Stimulated activated naive CD8-positive, alpha-beta T cell treated with anti-CD3 and anti-CD28 coated beads, Interleukin-15, amount 100 ng/mL, for 72 hours (primary cell): ENCODE results near the gene KRT27.
A peak's percentile ranks its signal among the peaks of the same experiment; 100 is the strongest.
"Not testable (repeated sequence)": the region's sequence is repeated elsewhere in the genome, so short reads cannot be mapped to it uniquely, and the experiment has no call there.

Experiments used
- ATAC-seq: fragments of 150-1000 bp; cut with Tn5 transposase; 2 replicates; pipeline ENCODE4 v1.10.0; 2021; ENCODE audit warnings: mild to moderate bottlenecking, moderate library complexity
- DNase-seq, 2 donors: peaks; one replicate each; pipeline ENCODE4 v3.0.0; 2021 to 2022
- H3K27ac Mint-ChIP-seq, 2 donors: one replicate each; pipeline ENCODE4 v1.8.0; 2022; ENCODE audit warnings: mild to moderate bottlenecking in 2 of 2, mixed read lengths in 2 of 2, moderate library complexity in 2 of 2
- H3K27me3 Mint-ChIP-seq: one replicate; pipeline ENCODE4 v1.8.0; 2022; ENCODE audit warnings: mixed read lengths
- H3K4me1 Mint-ChIP-seq: one replicate; pipeline ENCODE4 v1.8.0; 2022; ENCODE audit warnings: mild to moderate bottlenecking, mixed read lengths
- H3K4me3 Mint-ChIP-seq, 2 donors: one replicate each; pipeline ENCODE4 v1.8.0; 2022; ENCODE audit warnings: mild to moderate bottlenecking in 2 of 2, mixed read lengths in 2 of 2, moderate library complexity in 1 of 2
- H3K9me3 Mint-ChIP-seq, 2 donors: one replicate each; pipeline ENCODE4 v1.8.0; 2022; ENCODE audit warnings: mixed read lengths in 2 of 2

Gene KRT27

DNA sequence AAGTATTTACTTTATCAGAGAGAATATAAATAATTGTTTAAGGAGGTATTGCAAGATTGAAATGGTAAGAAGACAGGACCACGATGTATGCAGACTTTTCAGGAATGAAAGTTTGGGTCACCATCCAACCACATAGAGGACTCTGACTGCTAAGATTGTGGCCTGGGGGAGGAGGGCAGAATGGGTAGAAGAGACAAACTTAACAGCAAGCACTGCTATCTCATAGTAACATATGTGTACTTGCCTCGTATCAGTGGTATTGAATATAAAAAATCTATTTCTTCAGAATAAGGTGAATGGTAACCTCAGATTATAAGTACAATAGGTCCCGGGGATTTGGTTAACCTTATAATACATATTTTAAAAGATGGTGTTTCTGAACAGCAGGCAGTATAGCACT lies 34.2 kb upstream of the KRT27 start:
- H3K27me3 Mint-ChIP-seq, result peaks cover 33% of the 10 kb centered on the region
- no peaks in the 10 kb centered on the region for H3K9me3 Mint-ChIP-seq
- no peak overlapping the region for H3K4me3 Mint-ChIP-seq
- no peak for DNase-seq
- peak overlapping the region in 1 of 2 donors; percentile 63 for H3K27ac Mint-ChIP-seq
- peaks cover 21% of the 10 kb centered on the region for H3K4me1 Mint-ChIP-seq
- no peak for ATAC-seq

DNA sequence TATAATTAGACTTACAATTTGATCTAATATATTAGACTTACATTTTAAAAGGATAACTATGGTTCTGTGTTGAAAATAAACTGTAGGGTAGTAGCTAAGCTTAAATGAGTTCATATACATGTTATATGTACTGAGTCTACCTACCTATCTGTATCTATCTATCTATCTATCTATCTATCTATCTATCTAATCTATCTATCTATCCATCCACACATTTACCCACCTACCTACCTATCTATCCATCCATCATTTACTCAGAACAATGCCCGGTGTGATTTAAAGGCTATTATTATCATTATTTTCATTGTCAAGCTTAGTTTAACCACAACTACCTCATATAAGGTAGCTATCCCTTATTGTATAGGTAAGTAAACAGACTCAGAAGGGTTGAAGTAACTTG lies 33.0 kb upstream of the KRT27 start:
- Mint-ChIP-seq H3K27ac (no peak overlapping the region), H3K4me1 (peaks cover 18% of the 10 kb centered on the region), H3K4me3 (no peak overlapping the region), H3K9me3 (no peaks in the 10 kb centered on the region), H3K27me3 (peaks cover 45% of the 10 kb centered on the region)
- DNase-seq, result no peak
- ATAC-seq, result no peak

DNA sequence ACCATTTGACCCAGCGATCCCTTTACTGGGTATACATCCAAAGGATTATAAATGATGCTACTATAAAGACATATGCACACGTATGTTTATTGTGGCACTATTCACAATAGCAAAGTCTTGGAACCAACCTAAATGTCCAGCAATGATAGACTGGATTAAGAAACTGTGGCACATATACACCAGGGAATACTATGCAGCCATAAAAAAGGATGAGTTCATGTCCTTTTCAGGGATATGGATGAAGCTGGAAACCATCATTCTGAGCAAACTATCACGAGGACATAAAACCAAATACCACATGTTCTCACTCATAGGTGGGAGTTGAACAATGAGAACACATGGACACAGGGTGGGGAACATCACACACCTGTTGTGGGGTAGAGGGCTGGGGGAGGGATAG lies 32.3 kb upstream of the KRT27 start:
- peaks cover 11% of the 10 kb centered on the region for H3K4me1 Mint-ChIP-seq
- DNase-seq, H3K27ac Mint-ChIP-seq, H3K4me3 Mint-ChIP-seq, ATAC-seq, H3K9me3 Mint-ChIP-seq: not testable (repeated sequence)
- H3K27me3 Mint-ChIP-seq, result peaks cover 52% of the 10 kb centered on the region

DNA sequence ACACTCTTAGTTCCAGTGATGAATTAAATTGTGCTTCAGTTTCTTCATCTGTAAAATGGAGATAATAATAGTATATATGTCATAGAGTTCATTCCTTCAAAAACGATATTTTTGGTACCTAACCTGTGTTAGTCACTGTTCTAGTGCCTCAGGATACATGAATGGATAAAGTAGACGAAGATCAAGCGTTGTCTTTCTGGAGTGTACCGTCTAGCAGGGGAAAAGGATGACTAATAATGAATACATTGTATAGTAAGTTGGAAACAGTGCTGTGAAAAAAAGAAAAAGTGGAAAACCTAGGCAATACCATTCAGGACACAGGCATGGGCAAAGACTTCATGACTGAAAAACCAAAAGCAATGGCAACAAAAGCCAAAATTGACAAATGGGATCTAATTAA lies 31.5 kb upstream of the KRT27 start:
- H3K9me3 Mint-ChIP-seq, result no peaks in the 10 kb centered on the region
- no peak overlapping the region for H3K4me3 Mint-ChIP-seq
- no peak for DNase-seq
- ATAC-seq, result no peak
- H3K4me1 Mint-ChIP-seq, result peaks cover 7% of the 10 kb centered on the region
- H3K27ac Mint-ChIP-seq, result no peak overlapping the region
- peaks cover 52% of the 10 kb centered on the region for H3K27me3 Mint-ChIP-seq

DNA sequence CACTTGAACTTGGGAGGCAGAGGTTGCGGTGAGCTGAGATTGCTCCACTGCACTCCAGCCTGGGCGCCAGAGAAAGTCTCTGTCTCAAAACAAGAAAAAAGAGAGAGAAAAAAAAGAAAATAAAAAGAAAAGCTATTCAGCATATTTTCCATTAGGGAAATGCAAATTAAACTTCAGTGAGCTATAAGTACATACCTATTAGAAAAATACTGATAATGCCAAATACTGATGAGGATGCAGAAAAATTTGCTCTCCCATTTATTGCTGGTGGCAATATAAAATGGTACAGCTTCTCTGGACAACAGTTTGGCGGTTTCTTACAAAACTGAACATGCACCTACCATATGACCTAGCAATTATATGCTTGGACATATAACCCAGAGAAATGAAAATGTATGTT lies 30.3 kb upstream of the KRT27 start:
- ATAC-seq (no peak), DNase-seq (no peak)
- Mint-ChIP-seq H3K9me3 (no peaks in the 10 kb centered on the region), H3K4me1 (peaks cover 6% of the 10 kb centered on the region), H3K4me3 (no peak overlapping the region), H3K27ac (no peak overlapping the region), H3K27me3 (peaks cover 63% of the 10 kb centered on the region)

DNA sequence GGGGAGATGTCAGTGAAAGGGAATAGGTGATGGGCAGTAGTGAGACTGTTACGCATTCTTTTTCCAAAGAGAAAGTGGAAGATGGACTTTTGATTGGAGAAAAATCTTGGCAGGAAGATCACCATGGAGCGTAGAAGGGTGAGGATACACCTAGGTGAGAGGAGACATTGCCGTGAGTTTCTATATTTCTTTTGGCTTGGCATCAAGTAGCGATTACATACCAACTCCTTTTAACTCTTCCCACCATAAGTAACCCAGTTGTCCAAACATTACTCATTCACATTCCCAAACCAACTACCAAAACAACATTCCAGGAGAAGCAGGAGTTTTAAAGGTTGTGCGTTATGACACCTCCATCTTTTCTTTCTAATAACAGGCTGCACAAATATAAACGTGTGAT lies 28.1 kb upstream of the KRT27 start:
- H3K4me3 Mint-ChIP-seq, result no peak overlapping the region
- H3K4me1 Mint-ChIP-seq, result no peaks in the 10 kb centered on the region

DNA sequence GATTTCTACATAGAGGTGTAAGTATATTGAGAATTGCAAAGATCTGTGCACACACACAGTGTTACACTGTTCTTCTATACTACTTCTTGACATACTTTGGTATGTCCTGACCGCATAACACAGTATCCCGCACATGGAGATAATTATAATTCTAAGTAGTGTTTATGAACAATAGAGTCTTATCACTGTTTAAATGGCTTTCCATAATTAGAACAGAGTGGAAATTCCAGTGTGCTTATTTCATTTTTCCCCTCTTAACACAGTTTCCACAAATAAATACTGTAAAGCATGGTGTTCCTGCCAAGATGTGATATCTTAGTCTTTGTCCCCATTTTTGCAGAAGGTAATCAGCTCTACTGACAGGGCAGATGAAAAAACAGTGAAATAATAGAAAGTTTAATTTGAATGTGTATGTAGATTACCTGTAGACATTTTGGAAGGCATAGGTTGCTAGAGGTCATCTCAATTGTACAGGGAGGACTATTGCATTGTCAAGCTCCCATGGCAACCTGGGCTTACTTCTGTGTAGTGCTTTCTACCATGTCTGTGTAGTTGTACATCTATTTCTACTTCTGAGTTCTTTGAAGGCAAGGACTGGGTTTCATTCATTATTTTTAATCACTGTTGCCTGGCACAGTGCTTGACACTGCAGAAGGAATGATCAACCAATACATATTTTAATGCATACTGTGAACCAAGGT lies 27.5 kb upstream of the KRT27 start:
- no peak overlapping the region for H3K27ac Mint-ChIP-seq
- H3K27me3 Mint-ChIP-seq, result peaks cover 80% of the 10 kb centered on the region
- no peak overlapping the region for H3K4me3 Mint-ChIP-seq
- DNase-seq, result no peak
- no peaks in the 10 kb centered on the region for H3K4me1 Mint-ChIP-seq
- ATAC-seq, result no peak
- H3K9me3 Mint-ChIP-seq, result no peaks in the 10 kb centered on the region

More for the DNA sequence above, 28.1 kb upstream of the KRT27 start:
- Mint-ChIP-seq H3K9me3 (no peaks in the 10 kb centered on the region), H3K27me3 (peaks cover 79% of the 10 kb centered on the region), H3K27ac (no peak overlapping the region)
- DNase-seq (no peak), ATAC-seq (no peak)

DNA sequence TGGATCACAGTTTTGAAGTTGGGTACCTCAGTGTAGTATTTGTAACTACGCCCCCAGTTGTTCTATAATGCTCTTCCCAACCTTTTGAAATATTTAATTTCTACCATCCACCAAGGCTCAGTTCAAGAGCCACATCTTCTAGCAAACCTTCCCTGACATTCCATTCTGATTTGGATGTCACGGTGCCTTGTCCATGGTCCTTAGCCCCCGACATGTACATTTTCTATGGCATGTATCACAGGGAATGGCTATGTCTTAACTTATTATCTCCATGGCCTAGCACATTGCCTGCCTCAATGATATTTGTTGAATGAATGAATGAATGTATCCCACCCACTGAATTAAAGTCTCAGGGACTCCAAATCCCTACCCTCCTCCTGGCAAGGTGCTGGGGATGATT lies 23.8 kb upstream of the KRT27 start:
- no peak for DNase-seq
- no peak overlapping the region for H3K4me3 Mint-ChIP-seq
- H3K4me1 Mint-ChIP-seq, result no peaks in the 10 kb centered on the region
- peaks cover 52% of the 10 kb centered on the region for H3K27me3 Mint-ChIP-seq
- no peaks in the 10 kb centered on the region for H3K9me3 Mint-ChIP-seq
- H3K27ac Mint-ChIP-seq, result no peak overlapping the region
- no peak for ATAC-seq

DNA sequence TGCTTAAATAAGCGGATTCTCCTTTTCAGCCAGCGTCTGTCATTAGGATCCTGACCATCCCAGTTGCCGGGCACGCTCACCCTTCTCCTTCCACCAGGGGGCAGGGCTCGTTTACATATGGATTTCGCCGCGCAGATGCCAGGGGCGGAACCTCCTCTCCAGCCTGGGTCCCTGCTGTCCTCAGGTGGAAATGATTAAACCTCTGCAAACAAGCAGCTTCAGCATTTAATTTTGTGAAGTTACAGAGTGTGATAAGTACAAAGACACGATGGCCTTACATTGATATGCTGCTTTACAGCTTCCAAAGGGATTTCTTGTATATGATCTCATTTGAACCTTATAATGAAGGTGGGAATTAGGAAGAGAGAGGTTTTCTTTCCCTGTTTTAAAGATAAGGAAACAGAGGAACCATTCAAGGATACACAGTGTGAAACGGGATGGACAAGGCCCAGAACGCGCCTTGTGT lies 21.3 kb upstream of the KRT27 start:
- H3K4me1 Mint-ChIP-seq, result no peaks in the 10 kb centered on the region
- H3K27ac Mint-ChIP-seq, result no peak overlapping the region
- H3K27me3 Mint-ChIP-seq, result peaks cover 37% of the 10 kb centered on the region
- no peak overlapping the region for H3K4me3 Mint-ChIP-seq
- DNase-seq, result peak; percentile 71 to 78
- no peaks in the 10 kb centered on the region for H3K9me3 Mint-ChIP-seq
- ATAC-seq, result peak; percentile 92

DNA sequence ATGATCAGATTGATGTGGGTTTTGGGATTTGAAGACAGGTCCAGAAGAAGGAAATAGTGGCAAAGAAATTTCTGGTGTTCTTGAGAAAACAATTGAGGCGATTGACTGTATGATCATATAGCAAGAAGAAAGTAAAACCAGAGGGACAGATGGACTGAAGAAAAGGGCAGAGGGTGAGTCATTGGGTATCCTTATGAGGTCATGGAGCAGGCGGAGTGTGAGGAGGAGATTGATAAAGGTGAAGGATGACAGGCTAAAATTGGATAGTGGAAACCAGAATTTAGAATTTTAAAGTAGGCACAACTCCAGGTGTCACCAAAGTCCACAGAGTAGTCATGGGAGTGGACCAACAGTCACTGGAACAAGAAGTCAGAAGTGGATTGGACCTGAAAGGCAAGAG lies 18.8 kb upstream of the KRT27 start:
- DNase-seq (no peak), ATAC-seq (no peak)
- Mint-ChIP-seq H3K27me3 (peaks cover 20% of the 10 kb centered on the region), H3K4me3 (no peak overlapping the region), H3K27ac (no peak overlapping the region), H3K4me1 (no peaks in the 10 kb centered on the region), H3K9me3 (no peaks in the 10 kb centered on the region)

DNA sequence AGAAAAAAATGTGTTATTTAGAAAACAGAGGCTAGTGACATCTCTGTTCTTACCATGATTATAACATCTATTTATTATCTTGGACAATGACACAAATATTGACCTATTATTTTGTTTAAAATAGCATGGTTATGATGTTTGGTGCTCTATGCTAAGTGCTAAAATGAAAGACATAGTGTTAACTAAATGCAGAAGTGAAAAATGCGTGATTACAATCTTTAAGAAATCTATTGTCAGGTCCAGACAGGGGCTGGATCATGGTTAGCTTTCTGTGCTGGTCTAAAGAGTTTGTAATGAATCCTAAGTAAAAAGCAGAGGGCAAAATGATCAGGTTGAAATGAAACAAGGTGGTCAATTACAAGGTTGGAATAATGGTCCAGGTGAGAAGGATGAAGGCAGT lies 18.0 kb upstream of the KRT27 start:
- H3K27ac Mint-ChIP-seq, result no peak overlapping the region
- H3K9me3 Mint-ChIP-seq, result no peaks in the 10 kb centered on the region
- ATAC-seq (no peak), DNase-seq (no peak)
- no peak overlapping the region for H3K4me3 Mint-ChIP-seq
- peaks cover 26% of the 10 kb centered on the region for H3K27me3 Mint-ChIP-seq
- H3K4me1 Mint-ChIP-seq, result no peaks in the 10 kb centered on the region

DNA sequence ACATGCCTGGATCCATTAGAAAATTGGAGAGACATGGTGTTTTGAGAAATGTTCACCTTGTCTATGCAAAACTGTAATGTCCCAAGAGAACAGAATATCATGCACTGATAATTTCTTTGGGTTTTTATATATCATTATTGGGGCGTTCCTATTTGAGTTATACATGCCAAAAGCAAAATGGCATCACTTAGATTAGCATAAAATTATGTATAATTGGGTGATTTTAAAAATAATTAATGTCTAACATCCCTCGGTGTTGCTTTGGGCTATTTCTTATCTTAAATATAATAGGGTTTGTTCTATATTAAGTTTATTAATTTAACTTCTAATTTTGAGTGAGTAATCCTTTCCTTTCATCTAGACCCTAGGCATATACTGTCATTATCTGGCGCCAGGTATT lies 17.5 kb upstream of the KRT27 start, which contains the start of gene KRT28:
KRT28 (minus strand) TSS at position 101 of the 400 bp plus-strand sequence; CDS start at position 35, 66 bp downstream.
- Mint-ChIP-seq H3K4me1 (no peaks in the 10 kb centered on the region), H3K27me3 (peaks cover 27% of the 10 kb centered on the region), H3K9me3 (no peaks in the 10 kb centered on the region), H3K4me3 (no peak within 1 kb of the TSS), H3K27ac (no peak within 1 kb of the TSS)
- ATAC-seq (no peak), DNase-seq (no peak)

DNA sequence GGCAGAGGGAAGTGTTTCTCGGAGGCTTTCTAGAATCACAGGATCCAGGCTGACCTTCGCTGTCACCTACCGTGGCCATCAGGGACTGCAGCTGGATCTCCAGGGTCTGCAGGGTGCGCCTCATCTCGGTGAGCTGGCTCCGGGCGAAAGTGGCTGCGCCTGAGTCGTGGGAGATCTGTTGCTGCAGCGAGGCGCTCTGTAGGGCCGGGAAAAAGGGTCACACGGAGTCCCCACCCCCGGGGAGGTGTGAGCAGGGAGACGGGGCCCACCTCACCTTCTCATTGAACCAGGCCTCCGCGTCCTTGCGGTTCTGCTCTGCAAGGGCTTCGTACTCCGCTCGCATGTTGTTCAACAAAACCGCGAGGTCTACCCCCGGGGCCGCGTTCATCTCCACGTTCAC lies 14.5 kb upstream of the KRT27 start:
- Mint-ChIP-seq H3K27me3 (peaks cover 33% of the 10 kb centered on the region), H3K27ac (no peak overlapping the region), H3K4me3 (no peak overlapping the region), H3K9me3 (no peaks in the 10 kb centered on the region), H3K4me1 (no peaks in the 10 kb centered on the region)
- ATAC-seq (no peak), DNase-seq (no peak)

DNA sequence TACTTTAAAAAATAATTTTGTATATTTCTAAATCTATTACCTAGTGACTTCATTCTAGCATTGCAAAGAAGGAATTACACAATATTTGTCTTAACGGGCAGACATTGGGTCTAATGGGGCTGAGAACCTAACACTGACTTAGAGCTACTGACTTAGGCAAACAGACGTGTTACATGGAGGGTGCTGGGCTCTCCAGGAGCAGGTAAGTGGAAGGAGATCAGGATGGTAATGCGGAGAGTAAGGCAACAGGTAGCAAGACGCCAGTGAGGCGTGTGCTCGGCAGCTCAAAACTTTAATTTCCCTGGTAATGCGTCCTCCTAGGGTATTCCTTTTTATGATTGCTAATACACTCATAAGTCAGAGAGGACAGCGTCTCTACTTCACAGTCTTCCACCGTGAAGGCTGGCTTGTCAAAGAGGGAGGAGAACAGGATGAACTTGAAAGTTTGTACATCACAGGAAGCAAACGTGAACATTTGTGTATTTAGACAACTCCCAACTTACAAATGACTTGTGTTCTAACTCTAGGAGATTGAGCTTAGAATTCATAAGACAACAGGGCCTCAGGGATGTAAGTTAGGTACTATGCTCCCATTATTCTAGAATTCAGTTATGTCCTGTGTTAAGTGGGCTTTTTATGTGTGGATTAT lies 12.8 kb upstream of the KRT27 start:
- Mint-ChIP-seq H3K27me3 (peaks cover 33% of the 10 kb centered on the region), H3K4me3 (no peak overlapping the region), H3K9me3 (no peaks in the 10 kb centered on the region), H3K4me1 (no peaks in the 10 kb centered on the region), H3K27ac (peak overlapping the region in 1 of 2 donors; percentile 79)
- no peak for DNase-seq
- ATAC-seq, result no peak

DNA sequence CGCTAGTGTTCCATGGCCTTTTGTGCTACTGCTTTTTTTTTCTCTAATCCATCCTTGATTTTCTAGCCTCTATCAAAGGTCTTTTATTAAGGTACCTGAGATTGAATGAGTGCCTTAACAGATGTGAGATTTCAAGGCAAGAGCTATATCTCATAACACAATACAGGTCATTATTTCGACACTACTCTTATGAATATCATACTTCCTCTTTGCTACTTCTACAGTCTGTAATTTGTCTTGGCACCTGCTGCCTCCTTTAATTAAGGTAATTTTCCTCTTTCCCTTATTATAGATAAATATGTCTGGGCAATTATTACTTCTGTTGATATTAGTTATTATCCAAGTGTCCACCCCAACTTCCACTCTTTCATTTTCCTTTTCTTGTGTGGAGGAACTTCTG lies 12.1 kb upstream of the KRT27 start:
- peaks cover 33% of the 10 kb centered on the region for H3K27me3 Mint-ChIP-seq
- DNase-seq, result no peak
- H3K4me3 Mint-ChIP-seq, result no peak overlapping the region
- H3K27ac Mint-ChIP-seq, result no peak overlapping the region
- no peaks in the 10 kb centered on the region for H3K4me1 Mint-ChIP-seq
- ATAC-seq, result no peak
- no peaks in the 10 kb centered on the region for H3K9me3 Mint-ChIP-seq

DNA sequence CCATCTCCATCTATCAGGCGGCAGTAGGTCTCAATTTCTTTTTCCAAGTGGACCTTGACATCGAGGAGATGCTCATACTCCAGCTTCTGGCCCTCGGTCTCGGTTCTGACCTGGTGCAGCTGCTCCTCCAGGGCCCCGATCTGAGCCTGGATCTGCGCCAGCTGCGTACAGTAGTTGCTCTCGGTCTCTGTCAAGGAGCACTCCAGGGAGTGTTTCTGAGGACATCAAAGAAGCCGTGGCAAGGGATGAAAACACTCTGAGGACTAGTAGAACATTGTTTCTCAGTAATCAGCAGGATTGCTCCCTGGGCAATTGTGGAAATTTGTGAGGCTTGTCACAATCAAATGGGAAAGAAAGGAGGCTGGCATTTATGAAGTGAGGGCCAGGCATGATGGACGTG lies 11.5 kb upstream of the KRT27 start:
- peaks cover 33% of the 10 kb centered on the region for H3K27me3 Mint-ChIP-seq
- no peak overlapping the region for H3K4me3 Mint-ChIP-seq
- H3K9me3 Mint-ChIP-seq, result no peaks in the 10 kb centered on the region
- ATAC-seq (no peak), DNase-seq (no peak)
- no peak overlapping the region for H3K27ac Mint-ChIP-seq
- H3K4me1 Mint-ChIP-seq, result no peaks in the 10 kb centered on the region
